ENCODE data around the gene FXYD5.

Gene FXYD5

DNA sequence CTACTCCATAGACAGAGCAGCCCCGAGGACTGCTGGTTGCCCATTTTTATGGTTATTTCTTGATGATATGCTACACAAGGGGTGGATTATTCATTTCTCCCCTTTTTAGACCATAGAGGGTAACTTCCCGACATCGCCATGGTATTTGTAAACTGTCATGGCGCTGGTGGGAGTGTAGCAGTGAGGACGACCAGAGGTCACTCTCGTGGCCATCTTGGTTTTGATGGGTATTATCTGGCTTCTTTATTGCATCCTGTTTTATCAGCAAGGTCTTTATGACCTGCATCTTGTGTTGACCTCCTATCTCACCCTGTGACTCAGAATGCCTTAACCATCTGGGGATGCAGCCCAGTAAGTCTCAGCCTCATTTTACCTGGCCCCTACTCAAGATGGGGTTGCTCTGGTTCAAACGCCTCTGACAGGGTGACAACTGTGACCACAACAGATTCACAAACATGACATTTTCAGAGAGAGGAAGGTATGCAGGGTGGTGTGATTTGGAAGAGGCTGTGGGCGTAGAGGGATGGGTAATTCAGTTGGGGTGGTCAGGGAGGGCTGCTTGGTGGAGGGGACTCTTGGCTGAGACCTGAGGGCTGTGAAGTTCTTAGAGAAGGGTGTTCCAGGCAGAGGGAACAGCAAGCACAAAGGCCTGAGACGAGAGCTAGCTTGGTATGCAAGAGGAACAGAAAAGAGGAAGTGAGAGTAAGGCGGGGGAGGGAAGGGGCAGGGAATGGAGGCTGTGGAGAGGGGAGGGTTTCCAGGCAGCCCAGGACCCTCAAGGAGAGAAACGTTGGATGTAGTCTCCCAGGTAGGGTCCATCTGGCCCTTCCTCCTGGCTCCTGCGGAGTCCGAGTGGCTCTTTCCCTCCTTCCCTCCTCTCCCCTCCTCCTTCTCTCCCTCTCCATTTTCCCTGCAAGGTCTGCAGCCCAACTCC, 50.5 kb downstream of the FXYD5 start:
- no peak for TF ChIP-seq Cebpa-rat (IDR thresholded peaks at IDR 0.05)
- H3K9ac ChIP-seq = peak overlapping the region in 7 of 11 experiments; percentile 10 to 73 (median 36); a peak in 9 of 22 replicates
- H4K20me1 ChIP-seq = no peaks in the 10 kb centered on the region; a peak in 1 of 22 replicates

DNA sequence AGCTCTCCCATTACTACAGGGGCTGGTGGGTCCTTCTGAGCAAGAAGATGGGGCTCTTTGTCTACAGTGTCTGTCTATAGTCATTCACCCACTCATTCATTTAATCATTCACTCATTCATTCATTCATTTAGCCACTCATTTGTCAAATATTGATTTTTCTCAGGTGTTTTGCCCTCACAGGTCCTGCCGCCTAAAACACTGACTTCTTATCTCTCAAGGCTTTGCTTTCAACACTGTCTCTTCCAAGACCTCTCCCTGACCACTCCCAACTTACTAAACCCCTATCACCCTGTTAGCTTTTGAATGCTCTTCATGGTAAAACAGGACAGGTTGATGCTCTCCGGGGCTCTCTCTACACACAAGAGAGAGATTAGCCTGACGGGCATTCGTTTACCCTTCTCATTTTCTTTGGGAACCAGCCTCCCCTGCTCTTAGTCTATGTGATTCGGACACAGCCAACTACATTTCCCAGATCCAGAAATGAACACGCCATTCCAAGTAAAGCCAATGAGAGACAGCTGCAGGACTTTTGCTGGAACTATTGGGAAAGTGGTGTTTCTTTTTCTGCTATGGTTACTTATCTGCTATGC, 51.3 kb downstream of the FXYD5 start:
- Histone ChIP-seq H3K4me2 (peak overlapping the region; percentile 61 to 90 (median 77)), H3K4me1 (peaks cover 50 to 90% (median 73%) of the 10 kb centered on the region in 10 experiments), H3K4me3 (peak overlapping the region in 1 of 10 experiments; percentile 5; a peak in 1 of 20 replicates), H3K27me3 (no peaks in the 10 kb centered on the region), H3K9ac (peak overlapping the region in 7 of 11 experiments; percentile 10 to 73 (median 31); a peak in 11 of 22 replicates), H3K9me3 (replicated peaks in 1 of 11) (peaks cover 0 to 11% (median 3%) of the 10 kb centered on the region in 11 experiments; a peak in 9 of 22 replicates), H3K27ac (peak overlapping the region in 10 of 11 experiments; percentile 2 to 79 (median 60); a peak in 17 of 22 replicates), H3K36me3 (no peaks in the 10 kb centered on the region), H4K20me1 (no peaks in the 10 kb centered on the region; a peak in 1 of 22 replicates)
- no peak for TF ChIP-seq Cebpa-rat (IDR thresholded peaks at IDR 0.05)

More for the DNA sequence above, 50.5 kb downstream of the FXYD5 start:
- Histone ChIP-seq H3K9me3 (replicated peaks in 1 of 11) (peaks cover 0 to 11% (median 3%) of the 10 kb centered on the region in 11 experiments; a peak in 9 of 22 replicates), H3K4me1 (peaks cover 43 to 85% (median 65%) of the 10 kb centered on the region in 10 experiments), H3K36me3 (no peaks in the 10 kb centered on the region), H3K27ac (peak overlapping the region in 10 of 11 experiments; percentile 43 to 79 (median 61); a peak in 17 of 22 replicates), H3K27me3 (no peaks in the 10 kb centered on the region), H3K4me3 (peak overlapping the region in 1 of 10 experiments; percentile 5; a peak in 1 of 20 replicates), H3K4me2 (peak overlapping the region; percentile 61 to 90 (median 77))

DNA sequence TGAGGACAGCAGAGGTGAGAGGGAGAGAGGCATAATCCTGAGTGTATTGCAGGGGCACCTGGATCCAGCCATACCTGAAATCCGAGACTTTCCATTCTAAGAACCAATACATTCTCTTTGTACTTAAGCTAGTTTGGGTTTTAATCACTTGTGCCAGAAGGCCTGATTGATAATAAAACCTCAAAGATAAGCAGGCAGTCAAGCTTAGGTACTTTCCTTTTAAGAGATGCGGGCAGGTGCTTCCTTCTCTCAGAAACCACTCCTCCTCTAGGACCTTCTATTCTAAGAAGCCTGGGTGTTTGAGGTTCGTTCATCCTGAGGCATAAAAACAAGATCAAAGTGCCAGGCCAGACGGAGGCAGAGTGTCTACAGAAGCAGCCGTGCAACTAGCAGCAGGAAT, 51.8 kb downstream of the FXYD5 start:
- no peak for TF ChIP-seq Cebpa-rat (IDR thresholded peaks at IDR 0.05)
- Histone ChIP-seq H4K20me1 (no peaks in the 10 kb centered on the region; a peak in 1 of 22 replicates), H3K27me3 (no peaks in the 10 kb centered on the region), H3K9me3 (replicated peaks in 1 of 11) (peaks cover 0 to 11% (median 3%) of the 10 kb centered on the region in 11 experiments; a peak in 9 of 22 replicates), H3K4me3 (no peak overlapping the region; a peak in 1 of 20 replicates), H3K4me2 (peak overlapping the region; percentile 61 to 90 (median 77); a peak in 21 of 22 replicates), H3K27ac (peak overlapping the region in 8 of 11 experiments; percentile 26 to 79 (median 66); a peak in 15 of 22 replicates), H3K9ac (peak overlapping the region in 7 of 11 experiments; percentile 13 to 73 (median 65); a peak in 13 of 22 replicates), H3K36me3 (no peaks in the 10 kb centered on the region), H3K4me1 (peaks cover 56 to 90% (median 78%) of the 10 kb centered on the region in 10 experiments)

DNA sequence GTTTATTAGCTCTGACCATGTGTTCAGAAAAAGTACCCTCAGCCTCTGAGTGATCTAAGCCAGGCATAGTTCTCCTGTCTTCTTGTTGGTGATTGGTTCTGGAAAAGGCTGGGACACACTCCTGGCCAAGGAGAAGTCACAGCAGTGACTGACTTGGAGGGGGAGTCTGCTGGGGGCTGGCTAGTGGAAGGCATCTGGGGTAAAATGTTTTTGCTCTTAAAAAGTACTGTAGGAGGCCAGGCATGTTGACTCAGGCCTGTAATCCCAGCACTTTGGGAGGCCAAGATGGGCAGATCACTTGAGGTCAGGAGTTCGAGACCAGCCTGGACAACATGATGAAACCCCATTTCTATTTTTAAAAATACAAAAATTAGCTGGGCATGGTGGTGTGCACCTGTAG, 52.3 kb downstream of the FXYD5 start:
- Histone ChIP-seq H3K36me3 (no peaks in the 10 kb centered on the region), H3K27me3 (no peaks in the 10 kb centered on the region), H3K9ac (peak overlapping the region in 7 of 11 experiments; percentile 13 to 73 (median 65); a peak in 13 of 22 replicates), H3K4me2 (peak overlapping the region; percentile 61 to 90 (median 77); a peak in 21 of 22 replicates), H4K20me1 (no peaks in the 10 kb centered on the region), H3K4me1 (peaks cover 60 to 90% (median 82%) of the 10 kb centered on the region in 10 experiments), H3K4me3 (no peak overlapping the region; a peak in 1 of 20 replicates), H3K27ac (peak overlapping the region in 8 of 11 experiments; percentile 37 to 79 (median 66); a peak in 16 of 22 replicates), H3K9me3 (replicated peaks in 1 of 11) (peaks cover 0 to 11% (median 3%) of the 10 kb centered on the region in 11 experiments; a peak in 9 of 22 replicates)
- no peak for TF ChIP-seq Cebpa-rat (IDR thresholded peaks at IDR 0.05)

DNA sequence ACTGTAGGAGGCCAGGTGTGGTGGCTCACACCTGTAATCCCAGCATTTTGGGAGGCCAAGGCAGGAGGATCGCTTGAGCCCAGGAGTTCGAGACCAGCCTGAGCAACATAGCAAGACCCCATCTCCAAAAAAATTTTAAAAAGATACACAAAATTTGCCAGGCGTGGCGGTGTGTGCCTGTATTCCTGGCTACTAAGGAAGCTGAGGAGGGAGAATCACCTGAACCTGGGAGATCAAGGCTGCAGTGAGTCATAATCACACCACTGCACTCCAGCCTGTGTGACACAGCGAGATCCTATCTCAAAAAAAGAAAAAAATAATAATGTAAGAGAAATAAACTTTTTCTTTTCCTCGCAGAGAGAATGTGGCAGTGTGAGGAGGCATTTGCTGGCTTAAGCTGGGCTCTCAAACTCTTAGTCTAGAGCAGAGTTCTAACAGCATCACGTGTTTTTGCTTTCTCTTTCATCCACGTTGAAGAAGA, 52.9 kb downstream of the FXYD5 start:
- Histone ChIP-seq H3K4me2 (peak overlapping the region; percentile 20 to 89 (median 75); a peak in 19 of 22 replicates), H3K27me3 (no peaks in the 10 kb centered on the region), H4K20me1 (no peaks in the 10 kb centered on the region), H3K9ac (peak overlapping the region in 4 of 11 experiments; percentile 6 to 68 (median 60); a peak in 6 of 22 replicates), H3K4me1 (peaks cover 64 to 90% (median 82%) of the 10 kb centered on the region in 10 experiments), H3K9me3 (replicated peaks in 1 of 11) (peaks cover 0 to 11% (median 2%) of the 10 kb centered on the region in 11 experiments; a peak in 9 of 22 replicates), H3K36me3 (no peaks in the 10 kb centered on the region), H3K27ac (peak overlapping the region in 7 of 11 experiments; percentile 32 to 79 (median 77); a peak in 14 of 22 replicates), H3K4me3 (no peak overlapping the region)
- TF ChIP-seq Cebpa-rat (IDR thresholded peaks at IDR 0.05) = no peak

DNA sequence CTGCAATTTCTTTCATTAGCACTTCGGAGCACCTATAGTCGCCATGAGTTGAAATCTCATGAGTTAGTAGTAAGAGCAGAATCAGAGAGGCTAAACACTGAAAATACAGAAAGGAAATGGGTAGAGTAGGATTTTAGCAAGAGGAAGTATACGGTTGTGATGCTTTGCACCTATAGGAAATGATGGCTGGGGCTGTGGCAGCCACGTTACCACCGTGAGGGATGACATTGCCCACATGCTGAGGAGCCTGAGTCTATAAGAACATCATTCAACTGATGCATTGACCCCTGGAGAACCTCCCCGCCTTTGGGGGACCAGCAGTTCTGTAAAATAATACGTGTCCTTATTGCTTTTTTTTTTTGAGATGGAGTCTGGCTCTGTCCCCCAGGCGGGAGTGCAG, 53.6 kb downstream of the FXYD5 start:
- Histone ChIP-seq H3K27me3 (no peaks in the 10 kb centered on the region), H3K27ac (peak overlapping the region in 3 of 11 experiments; percentile 78 to 79 (median 78); a peak in 4 of 22 replicates), H3K4me1 (peaks cover 70 to 95% (median 88%) of the 10 kb centered on the region in 10 experiments), H3K9ac (peak overlapping the region in 1 of 11 experiments; percentile 55; a peak in 1 of 22 replicates), H3K9me3 (replicated peaks in 1 of 11) (peaks cover 0 to 11% (median 0%) of the 10 kb centered on the region in 11 experiments; a peak in 6 of 22 replicates), H3K4me3 (no peak overlapping the region), H3K36me3 (no peaks in the 10 kb centered on the region), H3K4me2 (peak overlapping the region in 9 of 11 experiments; percentile 19 to 89 (median 77); a peak in 14 of 22 replicates), H4K20me1 (no peaks in the 10 kb centered on the region)
- no peak for TF ChIP-seq Cebpa-rat (IDR thresholded peaks at IDR 0.05)

DNA sequence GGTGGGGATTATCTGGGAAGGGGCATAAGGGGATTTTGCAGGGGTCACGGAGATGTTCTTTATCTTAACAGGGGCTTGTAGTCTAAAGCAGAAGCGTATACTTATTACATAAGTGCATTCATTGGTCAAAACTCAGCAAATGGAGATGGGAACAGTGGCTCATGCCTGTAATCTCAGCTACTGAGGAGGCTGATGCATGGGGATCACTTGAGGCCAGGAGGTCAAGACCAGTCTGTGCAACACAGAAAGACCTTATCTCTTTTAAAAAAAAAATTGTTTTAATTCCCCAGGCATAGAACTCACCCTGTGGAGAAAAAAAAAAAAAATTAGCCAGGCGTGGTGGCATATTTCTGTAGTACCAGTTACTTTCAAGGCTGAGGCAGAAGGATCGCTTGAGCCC, 55.1 kb downstream of the FXYD5 start:
- no peaks in the 10 kb centered on the region for H3K27me3 ChIP-seq
- peak overlapping the region in 6 of 11 experiments; percentile 81 to 93 (median 90); a peak in 11 of 22 replicates for H3K4me2 ChIP-seq
- H3K27ac ChIP-seq = peak overlapping the region in 7 of 11 experiments; percentile 24 to 87 (median 82); a peak in 8 of 22 replicates
- H3K9ac ChIP-seq = no peak overlapping the region
- H3K4me3 ChIP-seq = no peak overlapping the region
- H3K4me1 ChIP-seq = peaks cover 76 to 97% (median 91%) of the 10 kb centered on the region in 10 experiments
- TF ChIP-seq Cebpa-rat (IDR thresholded peaks at IDR 0.05) = no peak
- H3K36me3 ChIP-seq = no peaks in the 10 kb centered on the region
- peaks cover 0 to 11% (median 0%) of the 10 kb centered on the region in 11 experiments; a peak in 6 of 22 replicates for H3K9me3 ChIP-seq (replicated peaks in 1 of 11)
- no peaks in the 10 kb centered on the region for H4K20me1 ChIP-seq
